Hepatocyte (in vitro differentiated cells): ENCODE results near the gene APLP1. TPM values are rescaled to one million over a fixed set of nuclear protein-coding genes. Genes with fewer than 3 reads are reported as not detected.

ENCODE experiments used
- DNase-seq: peaks from one replicate; pipeline ENCODE4 v3.0.0-alpha.2; 2016; ENCODE audit warnings: low spot score
- H2AFZ ChIP-seq: fragments of 200-600 bp; sonication (generic); 2 replicates; pipeline ENCODE4 v1.6.0; 2016; ENCODE audit warnings: antibody characterized with exemption, mild to moderate bottlenecking
- H3K27ac ChIP-seq: fragments of 200-600 bp; sonication (generic); 2 replicates; pipeline ENCODE4 v1.5.1; 2016; ENCODE audit warnings: mild to moderate bottlenecking
- H3K27me3 ChIP-seq: fragments of 200-600 bp; sonication (generic); 2 replicates; pipeline ENCODE4 v1.6.1; 2016
- H3K36me3 ChIP-seq: fragments of 200-600 bp; sonication (generic); replicated peaks from 2 replicates; pipeline ENCODE4 v1.5.1; 2016; ENCODE audit warnings: low read depth; ENCODE audit not compliant: insufficient read depth
- H3K4me1 ChIP-seq: fragments of 200-600 bp; sonication (generic); 2 replicates; pipeline ENCODE4 v1.5.1; 2016; ENCODE audit warnings: mild to moderate bottlenecking, moderate library complexity; ENCODE audit not compliant: insufficient read depth
- H3K4me2 ChIP-seq: fragments of 200-600 bp; sonication (generic); 2 replicates; pipeline ENCODE4 v1.6.0; 2016
- H3K4me3 ChIP-seq: fragments of 200-600 bp; sonication (generic); 2 replicates; pipeline ENCODE4 v1.5.1; 2016; ENCODE audit warnings: mild to moderate bottlenecking
- H3K79me2 ChIP-seq: fragments of 200-600 bp; sonication (generic); 2 replicates; pipeline ENCODE4 v1.6.0; 2017; ENCODE audit warnings: mild to moderate bottlenecking
- H3K9me2 ChIP-seq: fragments of 200-600 bp; sonication (generic); replicated peaks from 2 replicates; pipeline ENCODE4 v1.6.0; 2017; ENCODE audit warnings: mild to moderate bottlenecking; ENCODE audit not compliant: insufficient read depth
- H3K9me3 ChIP-seq: fragments of 200-600 bp; sonication (generic); 2 replicates; pipeline ENCODE4 v1.5.1; 2016; ENCODE audit warnings: low read depth, mild to moderate bottlenecking
- H4K20me1 ChIP-seq: fragments of 200-600 bp; sonication (generic); 2 replicates; pipeline ENCODE4 v1.6.0; 2016; ENCODE audit warnings: mild to moderate bottlenecking; ENCODE audit not compliant: insufficient read depth, poor library complexity, severe bottlenecking
- CTCF ChIP-seq: fragments of 200-600 bp; sonication (generic); IDR thresholded peaks from 2 replicates; pipeline ENCODE4 v1.5.1; 2016; ENCODE audit warnings: antibody characterized with exemption, mild to moderate bottlenecking; ENCODE audit not compliant: poor library complexity
- EZH2 ChIP-seq: fragments of 200-600 bp; sonication (generic); IDR thresholded peaks from 2 replicates; pipeline ENCODE4 v1.6.1; 2016; ENCODE audit warnings: antibody characterized with exemption, mild to moderate bottlenecking, borderline replicate concordance
- EZH2phosphoT487 ChIP-seq: fragments of 200-600 bp; sonication (generic); IDR thresholded peaks from one replicate; pipeline ENCODE4 v1.6.1; 2018; ENCODE audit warnings: antibody characterized with exemption, mild to moderate bottlenecking, low read depth, moderate library complexity; ENCODE audit not compliant: unreplicated experiment, severe bottlenecking
- WGBS: methylation state at CpG from one replicate; pipeline ENCODE4 v1.1.6; 2016; ENCODE audit warnings: low lambda C conversion rate; ENCODE audit errors: missing lambda C conversion rate; 5-methylcytosine and 5-hydroxymethylcytosine counted together
- polyA plus RNA-seq: library from polyadenylated mRNA; unstranded; fragments of >200 nt; fragmentation: Nextera tagmentation; extraction: Ambion mirVana; gene quantifications from 2 replicates; pipeline ENCODE4 v1.2.1, GENCODE V29; 2016
- total RNA-seq: library from RNA; depleted of rRNA; stranded (reverse); fragments of >200 nt; gene quantifications from 2 replicates; pipeline ENCODE4 v1.2.3, GENCODE V29; 2014

Gene APLP1
- total and polyA plus RNA-seq, 2 experiments from 2014 or later = 29.0 to 115 TPM

GRCh38 chr19:35828692-35829301 lies 39.6 kb upstream of the APLP1 start:
- 13% methylated on average over 12 of the region's 12 CpGs for WGBS
- Histone ChIP-seq H3K36me3 (no peaks in the 10 kb centered on the region), H3K4me2 (no peak overlapping the region), H2AFZ (no peak overlapping the region), H4K20me1 (no peaks in the 10 kb centered on the region), H3K4me1 (no peaks in the 10 kb centered on the region), H3K27me3 (peaks cover 8% of the 10 kb centered on the region), H3K79me2 (no peaks in the 10 kb centered on the region), H3K4me3 (no peak overlapping the region), H3K9me3 (no peaks in the 10 kb centered on the region), H3K27ac (no peak overlapping the region), H3K9me2 (no peaks in the 10 kb centered on the region)
- TF ChIP-seq EZH2 (no peak), CTCF (no peak), EZH2phosphoT487 (no peak)
- peak; percentile 90 for DNase-seq

- Histone ChIP-seq H3K79me2 (no peaks in the 10 kb centered on the region), H3K4me1 (no peaks in the 10 kb centered on the region), H3K4me2 (no peak overlapping the region), H3K9me3 (no peaks in the 10 kb centered on the region), H3K9me2 (no peaks in the 10 kb centered on the region), H3K4me3 (no peak overlapping the region), H4K20me1 (no peaks in the 10 kb centered on the region), H3K36me3 (no peaks in the 10 kb centered on the region), H2AFZ (no peak overlapping the region), H3K27ac (no peak overlapping the region), H3K27me3 (peaks cover 4% of the 10 kb centered on the region)
- 70% methylated on average over 18 of the region's 18 CpGs for WGBS
- no peak for TF ChIP-seq EZH2
- TF ChIP-seq EZH2phosphoT487 = no peak
- no peak for TF ChIP-seq CTCF
- no peak for DNase-seq
Observed at GRCh38 chr19:35830986-35831385, 37.4 kb upstream of the APLP1 start.

GRCh38 chr19:35832054-35832453 lies 36.3 kb upstream of the APLP1 start:
- Histone ChIP-seq H3K27ac (no peak overlapping the region), H4K20me1 (no peaks in the 10 kb centered on the region), H3K27me3 (peaks cover 7% of the 10 kb centered on the region), H2AFZ (no peak overlapping the region), H3K36me3 (no peaks in the 10 kb centered on the region), H3K4me1 (no peaks in the 10 kb centered on the region), H3K9me3 (no peaks in the 10 kb centered on the region), H3K4me2 (no peak overlapping the region), H3K4me3 (no peak overlapping the region), H3K9me2 (no peaks in the 10 kb centered on the region), H3K79me2 (no peaks in the 10 kb centered on the region)
- DNase-seq = no peak
- WGBS = 66% methylated on average over 4 of the region's 4 CpGs
- no peak for TF ChIP-seq EZH2phosphoT487
- TF ChIP-seq CTCF = no peak
- no peak for TF ChIP-seq EZH2
